ENCODE measurements around the gene UNC80. TPM values are rescaled to one million over a fixed set of nuclear protein-coding genes. Genes with fewer than 3 reads are reported as not detected.

UNC80 gene
- total and polyA plus RNA-seq, 2 of the 4 experiments (the other 2 are of a cell fraction) = not detected

GRCh38 chr2:209936106-209936666 is 164.6 kb downstream of the UNC80 start:
- ChIA-PET POLR2A (ENCODE audit: unreplicated experiment) (no interaction called here), CTCF (no interaction called here)
- intact Hi-C loops (cut with micrococcal nuclease) (no loop called here), in situ Hi-C loops (cut with MboI; ENCODE audit: low sequenced_read_pairs) (no loop called here), dilution Hi-C loops (cut with HindIII; ENCODE audit: low sequenced_read_pairs, unreplicated experiment) (no loop called here)
- no peak overlapping the region for H3K14ac ChIP-seq (replicated peaks; ENCODE audit: low read depth, low read length)
- no peak overlapping the region for H3K56ac ChIP-seq (ENCODE audit: extremely low read depth, insufficient read depth, low read length)
- no peak overlapping the region for H3K18ac ChIP-seq (ENCODE audit: low read depth, low read length)
- H3K9me3 ChIP-seq (ENCODE audit: control insufficient read depth, insufficient read depth, low read length) = no peaks in the 10 kb centered on the region
- BruUV-seq (replicated peaks) = no TSS peak
- H2BK5ac ChIP-seq (ENCODE audit: low read depth, low read length, poor library complexity, severe bottlenecking) = no peak overlapping the region
- H4K8ac ChIP-seq (ENCODE audit: low read depth in 2 of 2, low read length in 2 of 2) = no peak overlapping the region
- no peaks in the 10 kb centered on the region for H3K9me1 ChIP-seq (ENCODE audit: insufficient read depth, low read length)
- H4K5ac ChIP-seq (ENCODE audit: low read depth, low read length) = no peak overlapping the region
- WGBS, 2 experiments (ENCODE audit: extremely low coverage in 2 of 2, insufficient read length in 1 of 2) = no CpG with 5 or more reads among the region's 3 CpGs
- H3K79me1 ChIP-seq (ENCODE audit: low read depth in 1 of 2, low read length in 2 of 2) = no peaks in the 10 kb centered on the region
- DNase-seq (no peak), ATAC-seq (ENCODE audit: low read depth) (no peak)
- no peak overlapping the region for H2AFZ ChIP-seq (replicated peaks; ENCODE audit: low read length, poor library complexity)
- H3K27me3 ChIP-seq (ENCODE audit: control insufficient read depth, insufficient read depth, low read length) = no peaks in the 10 kb centered on the region
- H3K4me3 ChIP-seq (ENCODE audit: insufficient read depth, low read depth, low read length) = no peak overlapping the region
- no peak overlapping the region for H2BK20ac ChIP-seq (ENCODE audit: low read depth, low read length)
- H4K20me1 ChIP-seq (ENCODE audit: insufficient read depth, low read length) = no peaks in the 10 kb centered on the region
- no peak overlapping the region for H4K91ac ChIP-seq (ENCODE audit: insufficient read depth, low read depth, low read length)
- H3K27ac ChIP-seq (ENCODE audit: insufficient read depth, low read length) = no peak overlapping the region
- H3K36me3 ChIP-seq (ENCODE audit: control insufficient read depth, insufficient read depth, low read length) = no peaks in the 10 kb centered on the region
- no peak overlapping the region for H2BK15ac ChIP-seq (ENCODE audit: low read depth, low read length)
- H2AK5ac ChIP-seq (ENCODE audit: low read depth, low read length) = no peak overlapping the region
- H3K4me2 ChIP-seq (ENCODE audit: low read depth, low read length) = no peak overlapping the region
- peaks cover 2% of the 10 kb centered on the region; the same call in 1 of the 2 replicates for H3K4me1 ChIP-seq (ENCODE audit: control insufficient read depth, insufficient read depth, low read length)
- no peak for TF ChIP-seq SMC3 (IDR thresholded peaks at IDR 0.05; ENCODE audit: low read depth, low read length)
- 0 out of 2 replicates have a peak, but pooled peaks have one; percentile 8 for TF ChIP-seq CTCF (conservative IDR thresholded peaks at IDR 0.05; ENCODE audit: low read depth, low read length)
- H3K4ac ChIP-seq (ENCODE audit: low read depth, low read length) = no peak overlapping the region
- no peak overlapping the region for H3K9ac ChIP-seq (ENCODE audit: low read depth, low read length)
- no peak overlapping the region for H2BK120ac ChIP-seq (ENCODE audit: low read depth, low read length)
- H3K23ac ChIP-seq (ENCODE audit: low read depth, low read length) = no peak overlapping the region
- no peak overlapping the region for H2AK9ac ChIP-seq (replicated peaks; ENCODE audit: low read depth, low read length, poor library complexity)

Data from IMR-90 (cell line).